Activated T-helper 2 cell treated with anti-CD3 and anti-CD28 coated beads, Interferon-gamma antibody, Interleukin-2, Interleukin-4, amounts not matched to agents 10 μg/mL and 5 μg/mL and 100 μg/mL, durations not matched to agents 14 hours and 24 hours and 36 hours (primary cell): Measurements from ENCODE around the gene HSPA5. TPM values are rescaled to one million over a fixed set of nuclear protein-coding genes. Genes with fewer than 3 reads are reported as not detected.

Experiments used
- DNase-seq: peaks from one replicate; pipeline ENCODE4 v3.0.0; 2021; ENCODE audit warnings: low spot score
- H3K27ac Mint-ChIP-seq: one replicate; pipeline ENCODE4 v1.8.0; 2021; ENCODE audit warnings: mixed read lengths
- H3K27me3 Mint-ChIP-seq: one replicate; pipeline ENCODE4 v1.8.0; 2021; ENCODE audit warnings: low read depth, mixed read lengths
- H3K36me3 Mint-ChIP-seq: one replicate; pipeline ENCODE4 v1.8.0; 2021; ENCODE audit warnings: low read depth, mixed read lengths
- H3K4me1 Mint-ChIP-seq: one replicate; pipeline ENCODE4 v1.8.0; 2021; ENCODE audit warnings: low read depth, mixed read lengths
- H3K4me3 Mint-ChIP-seq: one replicate; pipeline ENCODE4 v1.8.0; 2021; ENCODE audit warnings: low read depth, mild to moderate bottlenecking, moderate library complexity, mixed read lengths
- H3K9me3 Mint-ChIP-seq: one replicate; pipeline ENCODE4 v1.8.0; 2021; ENCODE audit warnings: mixed read lengths
- intact Hi-C: fragments of 100-400 bp; cut with micrococcal nuclease; formaldehyde crosslinking; loops from one replicate; pipeline ENCODE4 v1.15.1; 2023
- total RNA-seq: library from RNA; stranded (reverse); gene quantifications from 2 replicates; pipeline ENCODE4 v1.2.3, GENCODE V29; 2022

Gene HSPA5
- total RNA-seq, 1 donor from 2014 or later = 285 TPM

DNA sequence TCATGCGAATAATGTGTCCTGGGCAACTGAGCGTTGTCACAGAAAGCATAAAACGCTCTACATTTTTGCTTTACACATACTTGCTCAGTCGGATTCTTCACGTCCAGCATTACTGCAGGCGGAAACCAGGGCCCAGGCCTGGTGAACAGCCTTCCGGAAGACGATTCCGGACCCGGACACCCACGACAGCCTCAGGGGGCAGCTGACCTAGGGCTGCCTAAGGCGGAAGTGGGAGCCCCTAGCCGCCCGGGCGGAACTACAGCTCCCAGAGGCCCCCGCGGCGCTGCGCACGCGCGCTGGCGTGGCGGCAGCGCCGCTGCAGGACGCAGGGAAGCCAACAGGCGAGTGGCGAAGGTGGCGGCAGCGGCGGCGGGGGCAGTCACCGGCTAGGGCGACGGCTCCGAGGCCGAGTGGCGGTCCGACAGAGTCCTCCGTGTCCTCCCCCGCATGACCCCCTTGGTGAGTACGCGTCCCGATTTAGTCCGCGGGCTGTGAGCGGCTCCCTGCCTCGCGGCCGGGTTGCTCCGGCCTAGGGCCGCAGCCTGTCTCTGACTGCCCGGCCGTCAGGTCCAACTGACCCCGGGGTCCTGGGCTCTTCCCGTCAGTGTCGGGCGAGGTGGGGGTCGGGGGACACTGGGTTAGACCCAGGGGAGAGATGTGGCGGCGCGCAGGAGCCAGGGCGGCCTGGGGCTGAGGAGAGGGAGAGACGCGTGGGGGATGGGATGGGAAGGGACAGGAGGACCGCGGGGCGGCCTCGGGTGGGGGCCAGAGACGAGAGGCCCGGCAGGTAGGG is 20.6 kb upstream of the HSPA5 start, which contains the start of gene GAPVD1:
Gene GAPVD1 (plus strand): TSS at position 326 of the 793 bp plus-strand sequence. CDS start 37,096 bp downstream, outside the sequence.
- Mint-ChIP-seq H3K4me1 (peaks cover 32% of the 10 kb centered on the region), H3K27me3 (peaks cover 2% of the 10 kb centered on the region), H3K4me3 (peak within 1 kb of the TSS; percentile 98), H3K27ac (peak within 1 kb of the TSS; percentile 90), H3K36me3 (peaks cover 22% of the 10 kb centered on the region), H3K9me3 (no peaks in the 10 kb centered on the region)
- intact Hi-C loops = loop anchor here (1.0 to 5.0 kb wide), 4 partner anchors 20 to 391 kb away; partner anchors contain the start of genes GOLGA1, HSPA5 and PPP6C
- peak; percentile 86 for DNase-seq

DNA sequence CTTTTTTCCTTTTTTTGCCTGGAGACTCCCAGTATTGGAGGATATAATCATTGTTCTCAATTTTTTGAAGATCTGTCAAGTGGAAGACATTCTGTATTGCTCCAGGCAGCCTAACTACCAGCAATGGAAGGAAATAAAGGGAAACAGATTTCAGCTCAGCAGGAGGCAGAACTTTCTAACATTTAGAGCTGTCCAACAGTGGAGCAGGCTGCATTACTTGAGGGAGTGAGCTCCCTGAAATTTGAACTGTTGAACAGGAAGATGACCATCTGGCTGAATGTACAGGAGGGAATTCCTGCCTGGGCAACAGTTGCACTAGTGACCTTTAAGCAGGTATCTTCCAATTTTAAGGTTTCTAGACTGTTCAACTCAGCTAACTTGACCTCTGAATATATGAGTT is 19.4 kb upstream of the HSPA5 start:
- no peaks in the 10 kb centered on the region for H3K9me3 Mint-ChIP-seq
- DNase-seq = no peak
- H3K4me1 Mint-ChIP-seq = peaks cover 32% of the 10 kb centered on the region
- H3K27ac Mint-ChIP-seq = peak overlapping the region; percentile 90
- H3K36me3 Mint-ChIP-seq = peaks cover 15% of the 10 kb centered on the region
- intact Hi-C loops = loop anchor here (2.0 to 5.0 kb wide), 2 partner anchors 318 to 390 kb away; partner anchors contain the start of gene GOLGA1
- H3K4me3 Mint-ChIP-seq = peak overlapping the region; percentile 98
- H3K27me3 Mint-ChIP-seq = peaks cover 2% of the 10 kb centered on the region

DNA sequence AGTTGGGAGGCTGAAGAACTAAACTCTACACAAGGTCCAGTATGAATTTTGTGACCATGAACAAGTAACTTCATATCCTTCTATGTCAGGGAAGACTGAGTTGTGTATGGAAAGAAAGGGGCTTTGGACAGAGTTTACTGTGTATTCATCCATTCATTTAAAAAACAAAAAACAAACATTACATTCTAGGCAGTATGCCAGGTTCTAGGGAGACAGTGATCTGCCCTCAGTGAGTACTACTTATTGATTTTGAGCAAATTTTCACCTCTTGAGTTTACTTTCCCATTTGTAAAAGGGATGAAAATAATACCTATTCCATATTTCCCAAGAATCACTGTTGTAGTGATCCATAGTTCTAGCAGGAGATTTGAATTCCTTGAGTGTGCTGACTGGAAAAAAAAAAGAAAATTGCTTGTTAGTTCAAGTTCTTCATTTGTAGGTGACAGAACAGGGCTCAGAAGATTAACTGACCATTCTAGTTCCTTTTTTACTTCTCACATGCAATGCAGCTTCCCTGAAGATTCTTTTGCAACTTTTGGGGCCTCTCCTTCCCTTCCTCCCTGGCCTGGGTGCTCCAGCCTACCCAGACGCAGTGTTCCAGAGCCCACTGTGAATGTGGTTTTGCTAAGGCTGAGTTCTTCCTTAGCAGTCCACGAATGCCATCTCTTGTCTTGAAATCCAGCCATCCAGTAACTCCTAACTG is 17.8 kb upstream of the HSPA5 start:
- peaks cover 3% of the 10 kb centered on the region for H3K36me3 Mint-ChIP-seq
- peaks cover 2% of the 10 kb centered on the region for H3K27me3 Mint-ChIP-seq
- no peak overlapping the region for H3K27ac Mint-ChIP-seq
- H3K4me3 Mint-ChIP-seq = no peak overlapping the region
- intact Hi-C loops = no loop called here
- no peak for DNase-seq
- H3K9me3 Mint-ChIP-seq = no peaks in the 10 kb centered on the region
- peaks cover 21% of the 10 kb centered on the region for H3K4me1 Mint-ChIP-seq

DNA sequence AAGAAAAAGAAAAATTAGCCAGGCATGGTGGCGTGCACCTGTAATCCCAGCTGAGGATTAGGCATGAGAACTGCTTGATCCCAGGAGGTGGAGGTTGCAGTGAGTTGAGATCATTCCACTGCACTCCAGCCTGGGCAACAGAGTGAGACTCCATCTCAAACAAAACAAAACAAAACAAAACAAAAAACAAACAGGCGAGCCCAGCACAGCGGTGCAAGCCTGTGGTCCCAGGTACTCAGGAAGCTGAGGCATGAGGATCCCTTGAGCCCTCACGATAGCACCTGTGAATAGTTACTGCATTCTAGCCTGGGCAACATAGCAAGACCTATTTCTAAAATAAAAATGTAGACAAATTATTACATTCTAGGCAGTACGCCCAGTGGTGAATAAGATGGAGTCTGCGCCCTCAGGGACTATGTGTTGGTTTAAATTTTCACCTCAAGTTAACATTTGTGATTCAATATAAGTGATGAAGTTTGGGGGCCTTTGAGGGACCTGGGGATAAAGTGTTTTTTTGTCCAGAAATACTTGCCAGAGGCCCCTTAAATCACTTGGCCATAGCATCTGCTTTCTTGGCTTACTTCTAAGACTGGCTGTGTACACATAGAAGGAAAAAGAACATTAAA is 17.1 kb upstream of the HSPA5 start:
- H3K27ac Mint-ChIP-seq = no peak overlapping the region

DNA sequence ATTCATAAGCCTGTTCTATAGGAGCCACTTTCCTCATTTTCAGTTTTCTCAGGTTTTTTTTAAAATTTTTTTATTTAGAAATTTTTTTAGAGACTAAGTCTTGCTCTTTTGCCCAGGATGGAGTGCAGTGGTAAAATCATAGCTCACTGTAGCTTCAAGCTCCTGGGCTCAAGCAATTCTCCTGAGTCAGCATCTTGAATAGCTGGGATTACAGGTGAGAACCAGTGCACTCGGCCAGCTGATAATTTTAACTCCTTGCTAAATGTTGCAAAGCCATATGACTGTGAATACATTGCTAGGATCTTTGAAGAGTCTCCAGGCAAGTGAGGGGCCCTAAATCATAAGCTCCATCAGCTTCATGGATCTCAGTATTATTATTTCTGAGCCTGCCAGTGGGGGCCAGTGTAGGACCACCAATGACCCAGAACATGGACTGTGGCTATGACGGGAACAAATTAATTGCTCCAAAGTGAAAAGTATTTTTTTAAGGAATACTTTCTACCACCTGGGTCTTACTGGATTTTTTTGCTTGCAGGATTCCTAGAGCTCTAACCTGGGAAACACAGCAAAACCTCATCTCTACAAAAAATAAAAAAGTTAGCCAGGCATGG is 14.7 kb upstream of the HSPA5 start:
- no peak overlapping the region for H3K4me3 Mint-ChIP-seq
- DNase-seq = no peak
- peaks cover 2% of the 10 kb centered on the region for H3K27me3 Mint-ChIP-seq
- H3K9me3 Mint-ChIP-seq = no peaks in the 10 kb centered on the region
- H3K36me3 Mint-ChIP-seq = no peaks in the 10 kb centered on the region
- intact Hi-C loops = no loop called here
- no peak overlapping the region for H3K27ac Mint-ChIP-seq
- peaks cover 6% of the 10 kb centered on the region for H3K4me1 Mint-ChIP-seq

More for the DNA sequence above, 17.1 kb upstream of the HSPA5 start:
- Mint-ChIP-seq H3K9me3 (no peaks in the 10 kb centered on the region), H3K4me3 (no peak overlapping the region), H3K27me3 (peaks cover 2% of the 10 kb centered on the region), H3K4me1 (peaks cover 15% of the 10 kb centered on the region), H3K36me3 (no peaks in the 10 kb centered on the region)
- intact Hi-C loops = no loop called here
- DNase-seq = no peak

DNA sequence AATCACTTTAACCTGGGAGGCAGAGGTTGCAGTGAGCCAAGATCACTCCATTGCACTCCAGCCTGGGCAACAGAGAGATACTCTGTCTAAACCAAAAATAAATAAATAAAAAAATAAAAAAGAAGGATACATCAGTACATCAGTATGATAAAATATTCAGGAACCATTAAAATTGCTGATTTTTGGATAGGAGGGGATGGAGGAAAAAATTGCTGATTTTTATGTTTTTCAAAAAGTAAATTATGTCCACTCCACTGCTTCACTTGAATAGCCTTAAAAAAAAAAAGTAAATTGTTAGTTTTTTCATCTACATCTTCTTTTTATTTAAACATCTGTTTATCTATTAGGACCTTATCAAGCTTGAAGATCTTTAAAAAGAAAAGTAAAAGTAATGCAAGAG is 13.1 kb upstream of the HSPA5 start:
- H3K27ac Mint-ChIP-seq = no peak overlapping the region
- H3K4me3 Mint-ChIP-seq = no peak overlapping the region
- H3K27me3 Mint-ChIP-seq = peaks cover 2% of the 10 kb centered on the region
- H3K9me3 Mint-ChIP-seq = no peaks in the 10 kb centered on the region
- H3K36me3 Mint-ChIP-seq = no peaks in the 10 kb centered on the region
- DNase-seq = no peak
- H3K4me1 Mint-ChIP-seq = no peaks in the 10 kb centered on the region
- intact Hi-C loops = no loop called here

DNA sequence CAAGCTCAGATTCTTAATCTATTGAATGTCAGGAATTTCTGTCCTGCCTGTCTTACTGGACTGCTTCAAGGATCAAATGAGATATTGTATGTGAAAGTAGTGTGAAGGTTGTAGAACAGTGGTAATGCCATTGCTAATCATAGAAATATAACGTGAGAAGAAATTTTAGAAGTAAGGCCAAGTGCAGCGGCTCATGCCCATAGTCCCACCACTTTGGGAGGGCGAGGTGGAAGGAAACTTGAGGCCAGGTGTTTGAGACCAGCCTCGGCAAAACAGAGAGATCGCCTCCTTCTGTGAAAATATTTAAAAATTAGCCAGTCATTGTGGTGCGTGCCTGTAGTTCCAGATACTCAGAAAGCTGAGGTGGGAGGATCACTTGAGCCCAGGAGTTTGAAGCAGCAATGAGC is 5.1 kb upstream of the HSPA5 start:
- H3K4me1 Mint-ChIP-seq = peaks cover 8% of the 10 kb centered on the region
- no peak overlapping the region for H3K4me3 Mint-ChIP-seq
- H3K9me3 Mint-ChIP-seq = no peaks in the 10 kb centered on the region
- DNase-seq = no peak
- peaks cover under 1% of the 10 kb centered on the region for H3K36me3 Mint-ChIP-seq
- H3K27ac Mint-ChIP-seq = no peak overlapping the region
- H3K27me3 Mint-ChIP-seq = no peaks in the 10 kb centered on the region
- intact Hi-C loops = loop anchor here (10.0 kb wide), 1 partner anchor 471 kb away; the partner anchor contains the start of genes NR6A1 and OLFML2A

DNA sequence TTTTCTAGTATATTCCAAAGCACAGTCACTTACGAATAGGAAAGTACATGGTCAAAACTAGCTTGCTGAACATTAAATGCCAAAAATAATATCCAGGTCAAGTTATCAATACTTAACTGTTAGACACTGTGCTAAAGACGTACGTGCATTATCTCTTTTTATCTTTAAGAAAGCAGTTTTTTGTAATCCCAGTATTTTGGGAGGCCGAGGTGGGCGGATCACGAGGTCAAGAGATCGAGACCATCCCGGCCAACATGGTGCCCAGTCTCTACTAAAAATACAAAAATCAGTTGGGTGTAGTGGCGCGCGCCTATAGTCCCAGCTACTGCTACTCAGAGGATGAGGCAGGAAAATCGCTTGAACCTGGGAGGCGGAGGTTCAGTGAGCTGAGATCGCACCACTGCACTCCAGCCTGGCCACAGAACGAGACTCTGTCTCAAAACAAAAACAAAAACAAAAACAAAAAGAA is 2.7 kb upstream of the HSPA5 start:
- H3K9me3 Mint-ChIP-seq = no peaks in the 10 kb centered on the region
- H3K27ac Mint-ChIP-seq = no peak overlapping the region
- DNase-seq = no peak
- intact Hi-C loops = loop anchor here (5.0 to 10.0 kb wide), 2 partner anchors 88 to 469 kb away; partner anchors contain the start of genes NR6A1 and OLFML2A
- H3K36me3 Mint-ChIP-seq = peaks cover 25% of the 10 kb centered on the region
- no peak overlapping the region for H3K4me3 Mint-ChIP-seq
- H3K27me3 Mint-ChIP-seq = no peaks in the 10 kb centered on the region
- peaks cover 13% of the 10 kb centered on the region for H3K4me1 Mint-ChIP-seq

DNA sequence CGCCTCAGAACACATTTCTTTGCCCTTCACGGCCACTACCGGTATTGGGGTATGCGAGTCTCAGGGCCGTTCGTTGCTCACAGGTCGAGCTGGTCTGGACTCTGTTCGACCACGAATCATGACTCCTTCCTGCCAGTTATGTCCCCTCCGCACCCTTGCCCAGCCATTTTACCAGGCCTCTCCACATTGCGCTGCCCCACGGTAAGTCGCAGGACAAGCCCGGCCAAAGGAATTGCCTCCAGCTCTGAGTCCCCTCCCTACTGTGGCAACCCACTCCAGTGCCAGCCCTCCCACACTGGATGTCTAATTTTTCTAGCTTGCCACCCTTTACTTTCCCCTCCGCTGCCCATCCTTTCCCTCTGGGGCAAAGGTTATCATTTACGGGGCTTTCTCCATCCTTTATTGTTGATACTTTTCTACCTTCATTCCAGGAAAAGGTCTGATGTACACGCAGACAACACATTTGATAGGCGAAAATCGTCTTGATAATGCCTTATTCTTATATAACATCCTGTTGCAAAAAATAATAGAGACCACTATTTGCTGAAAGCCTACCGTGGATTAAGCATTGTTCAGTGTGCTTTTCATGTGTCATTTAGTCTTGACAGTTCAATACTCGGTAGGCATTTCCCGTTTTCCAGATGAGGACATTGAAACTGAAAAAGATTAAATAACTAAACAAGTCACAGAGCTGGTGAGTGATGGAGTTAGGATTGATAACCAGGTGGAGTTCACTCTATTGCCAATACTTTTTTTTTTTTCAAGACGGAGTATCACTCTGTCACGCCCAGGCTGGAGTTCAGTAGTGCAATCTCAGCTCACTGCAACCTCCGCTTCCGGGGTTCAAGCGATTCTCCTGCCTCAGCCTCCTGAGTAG is 958 bp upstream of the HSPA5 start:
- Mint-ChIP-seq H3K9me3 (no peaks in the 10 kb centered on the region), H3K36me3 (peaks cover 42% of the 10 kb centered on the region), H3K27ac (peak overlapping the region; percentile 98), H3K4me3 (peak overlapping the region; percentile 100), H3K4me1 (peaks cover 26% of the 10 kb centered on the region), H3K27me3 (no peaks in the 10 kb centered on the region)
- intact Hi-C loops = loop anchor here (1.0 to 10.0 kb wide), 6 partner anchors 19 to 467 kb away; partner anchors contain the start of genes GAPVD1, NR6A1, OLFML2A and PPP6C
- DNase-seq = no peak

DNA sequence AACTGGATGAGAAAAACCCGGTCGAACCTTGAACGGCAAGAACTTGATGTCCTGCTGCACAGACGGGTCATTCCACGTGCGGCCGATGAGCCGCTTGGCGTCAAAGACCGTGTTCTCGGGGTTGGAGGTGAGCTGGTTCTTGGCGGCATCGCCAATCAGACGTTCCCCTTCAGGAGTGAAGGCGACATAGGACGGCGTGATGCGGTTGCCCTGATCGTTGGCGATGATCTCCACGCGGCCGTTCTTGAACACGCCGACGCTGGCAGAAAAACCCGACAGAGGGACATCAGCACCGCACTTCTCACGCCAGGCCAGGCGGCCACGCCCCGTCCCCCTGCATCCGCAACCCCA is 519 bp downstream of the HSPA5 start:
- Mint-ChIP-seq H3K36me3 (peaks cover 57% of the 10 kb centered on the region), H3K9me3 (no peaks in the 10 kb centered on the region), H3K4me3 (peak overlapping the region; percentile 100), H3K27me3 (no peaks in the 10 kb centered on the region), H3K4me1 (peaks cover 37% of the 10 kb centered on the region), H3K27ac (peak overlapping the region; percentile 98)
- intact Hi-C loops = loop anchor here (2.0 to 10.0 kb wide), 3 partner anchors 92 to 466 kb away; partner anchors contain the start of genes NR6A1 and OLFML2A
- no peak for DNase-seq
